GM19043 (cell line): Measurements from ENCODE around the gene BEST4.
"Not testable (repeated sequence)": the region's sequence is repeated elsewhere in the genome, so short reads cannot be mapped to it uniquely, and the experiment has no call there.

ENCODE experiments used
- ATAC-seq: cut with Tn5 transposase; IDR thresholded peaks from one replicate; pipeline ENCODE4 v1.9.1; 2021; ENCODE audit warnings: low read depth; ENCODE audit not compliant: unreplicated experiment

The BEST4 gene

DNA sequence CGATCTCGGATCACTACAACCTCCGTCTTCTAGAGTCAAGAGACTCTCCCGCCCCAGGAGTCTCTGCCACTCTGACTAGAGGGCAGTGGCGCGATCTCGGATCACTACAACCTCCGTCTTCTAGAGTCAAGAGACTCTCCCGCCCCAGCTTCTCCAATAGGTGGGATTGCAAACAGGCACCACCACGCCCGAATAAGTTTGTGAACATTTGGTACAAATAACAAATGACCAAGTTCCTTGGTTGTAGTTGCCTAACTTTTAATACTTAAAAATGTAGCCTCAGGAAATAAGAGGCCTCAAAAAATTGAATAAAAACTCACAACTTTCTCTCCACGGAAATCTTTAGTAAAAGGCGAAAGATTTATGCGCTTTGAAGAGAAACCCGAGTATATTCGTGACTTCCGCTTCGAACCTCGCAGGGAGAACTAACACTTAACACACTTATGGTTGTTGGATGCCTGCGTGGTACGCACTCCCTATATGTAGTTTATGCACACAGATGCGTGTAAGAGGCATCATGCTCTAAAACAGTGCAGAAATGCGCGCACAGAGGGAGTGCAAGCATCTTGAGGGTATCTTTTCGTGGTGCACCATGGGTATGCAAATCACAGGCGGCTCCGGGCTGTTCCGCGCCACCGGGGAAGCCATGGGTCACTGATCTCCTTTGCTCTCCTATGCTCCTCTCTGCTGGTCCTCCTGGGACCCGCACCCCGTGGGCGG, 31.8 kb upstream of the BEST4 start:
- ATAC-seq: peak; percentile 77

DNA sequence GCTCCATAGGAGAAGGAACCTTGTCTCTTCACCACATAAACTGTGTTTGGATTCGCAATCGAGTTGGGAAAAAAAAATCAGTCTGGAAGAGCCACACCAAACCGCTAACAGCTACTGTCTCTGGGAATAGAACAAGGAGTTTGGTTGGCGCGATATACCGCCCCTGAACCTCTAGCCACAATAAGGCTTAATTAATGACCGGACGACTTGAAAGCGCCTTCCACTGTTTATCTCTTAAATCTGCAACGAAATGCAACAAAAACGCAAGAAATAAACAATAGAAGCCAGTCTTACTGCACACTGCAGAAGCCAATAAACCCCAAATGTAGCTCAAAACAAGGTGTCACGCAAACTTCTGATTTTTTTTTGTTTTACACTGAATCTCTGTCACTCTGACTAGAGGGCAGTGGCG, 31.2 kb upstream of the BEST4 start:
- no peak for ATAC-seq

DNA sequence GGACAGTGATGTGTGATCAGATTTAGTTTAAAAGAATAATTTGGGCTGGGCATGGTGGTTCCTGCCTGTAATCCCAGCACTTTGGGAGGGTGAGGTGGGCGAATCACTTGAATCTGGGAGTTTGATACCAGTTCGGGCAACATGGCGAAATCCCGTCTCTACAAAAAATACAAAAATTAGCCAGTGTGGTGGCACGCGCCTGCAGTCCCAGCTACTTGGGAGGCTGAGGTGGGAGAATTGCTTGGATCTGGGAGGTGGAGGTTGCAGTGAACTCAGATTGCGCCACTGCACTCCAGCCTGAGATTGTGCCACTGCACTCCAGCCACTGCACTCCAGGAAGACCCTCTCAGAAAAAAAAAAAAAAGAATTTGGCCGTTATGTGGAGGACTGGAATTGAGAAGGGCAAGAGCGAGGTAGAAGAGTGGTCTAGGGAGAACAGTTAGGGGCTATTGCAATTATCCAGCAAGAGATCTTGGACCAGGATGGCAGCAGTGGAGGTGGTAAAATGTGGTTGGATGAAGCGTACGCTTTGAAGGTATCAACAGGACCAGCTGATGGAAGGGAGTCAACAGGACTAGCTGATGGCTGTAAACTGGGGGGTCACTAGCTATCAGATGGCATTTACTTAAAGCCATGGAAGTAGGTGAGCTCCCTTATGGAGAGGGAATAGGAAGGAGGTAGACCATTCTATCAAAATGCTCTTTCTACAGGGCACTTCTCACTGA, 30.0 kb upstream of the BEST4 start:
- no peak for ATAC-seq

DNA sequence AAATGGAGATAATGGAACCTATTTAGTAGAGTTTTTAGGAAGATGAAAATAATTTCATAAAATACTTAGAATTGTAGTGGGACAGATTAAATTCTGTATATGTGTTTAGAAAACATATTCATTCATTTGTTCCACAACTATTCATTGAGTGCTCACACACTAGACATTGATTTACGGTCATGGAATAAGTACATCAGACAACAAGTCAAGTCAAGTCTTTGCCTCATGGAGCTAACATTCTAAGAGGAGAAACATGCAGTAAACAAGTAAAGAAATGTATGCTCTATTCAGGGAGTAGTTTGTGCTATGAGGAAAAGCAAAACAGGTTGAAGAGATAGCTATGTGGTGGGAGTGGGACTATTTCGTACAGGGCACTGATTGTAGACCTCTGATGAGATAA, 29.3 kb upstream of the BEST4 start:
- no peak for ATAC-seq

DNA sequence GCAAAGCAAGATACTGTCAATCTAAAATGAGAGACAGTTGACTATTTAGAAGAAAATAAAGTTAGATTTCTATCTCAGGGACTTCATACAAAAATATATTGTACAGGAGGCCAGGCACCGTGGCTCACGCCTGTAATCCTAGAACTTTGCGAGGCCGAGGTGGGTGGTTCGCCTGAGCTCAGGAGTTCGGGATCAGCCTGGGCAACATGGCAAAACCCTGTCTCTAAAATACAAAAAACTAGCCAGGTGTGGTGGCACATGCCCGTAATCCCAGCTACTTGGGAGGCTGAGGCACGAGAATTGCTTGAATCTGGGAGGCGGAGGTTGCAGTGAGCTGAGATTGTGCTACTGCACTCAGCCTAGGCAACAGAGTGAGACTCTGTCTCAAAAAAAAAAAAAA, 28.0 kb upstream of the BEST4 start:
- not testable (repeated sequence) for ATAC-seq

DNA sequence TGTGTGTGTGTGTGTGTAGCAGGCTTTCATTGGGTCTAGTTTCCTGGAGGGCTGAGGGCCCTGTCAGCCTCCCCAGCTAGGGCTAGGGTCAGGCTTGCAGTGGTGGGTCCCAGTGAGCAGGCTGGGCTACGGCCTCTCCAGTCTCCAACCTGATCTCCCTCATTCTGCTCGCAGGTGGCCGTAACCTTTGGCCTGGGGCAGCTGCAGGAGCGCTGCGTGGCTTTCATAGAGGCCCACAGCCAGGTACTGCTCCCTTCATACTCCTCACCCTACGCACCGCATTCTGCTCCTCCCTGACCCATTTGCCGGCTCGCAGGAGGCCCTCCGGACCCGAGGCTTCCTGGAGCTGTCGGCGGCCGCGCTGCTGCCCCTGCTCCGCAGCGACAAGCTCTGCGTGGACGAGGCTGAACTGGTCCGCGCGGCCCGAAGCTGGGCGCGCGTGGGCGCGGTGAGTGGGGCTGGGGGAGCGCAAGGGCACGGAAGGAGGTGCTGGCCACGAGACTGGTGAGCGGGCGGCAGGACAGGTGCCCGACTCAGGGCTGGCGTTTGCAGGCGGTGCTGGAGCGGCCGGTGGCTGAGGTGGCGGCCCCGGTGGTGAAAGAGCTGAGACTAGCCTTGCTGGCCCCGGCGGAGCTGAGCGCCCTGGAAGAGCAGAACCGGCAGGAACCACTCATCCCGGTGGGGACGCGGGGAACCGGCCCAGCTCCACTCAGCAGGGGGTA, 25.0 kb upstream of the BEST4 start:
- ATAC-seq: no peak

DNA sequence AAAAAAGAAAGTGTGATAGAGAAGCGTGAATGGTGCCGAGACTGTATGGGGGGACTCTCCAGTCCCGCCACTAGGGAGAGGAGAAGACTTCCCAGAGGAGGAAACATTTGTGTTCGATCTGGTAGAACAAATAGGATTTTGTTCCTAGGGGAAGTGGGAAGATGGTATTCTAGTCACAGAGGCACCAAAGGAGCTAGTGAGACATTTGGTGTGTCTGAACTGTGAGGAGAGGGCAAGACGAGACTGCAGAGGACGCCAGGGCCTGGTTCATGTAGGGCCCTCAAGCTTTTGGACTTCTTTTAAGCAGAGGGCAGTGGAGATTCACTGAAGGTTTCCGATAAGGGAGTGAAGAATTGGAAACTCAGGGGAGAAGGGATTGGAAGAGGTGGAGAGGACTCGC, 23.3 kb upstream of the BEST4 start:
- ATAC-seq: no peak

DNA sequence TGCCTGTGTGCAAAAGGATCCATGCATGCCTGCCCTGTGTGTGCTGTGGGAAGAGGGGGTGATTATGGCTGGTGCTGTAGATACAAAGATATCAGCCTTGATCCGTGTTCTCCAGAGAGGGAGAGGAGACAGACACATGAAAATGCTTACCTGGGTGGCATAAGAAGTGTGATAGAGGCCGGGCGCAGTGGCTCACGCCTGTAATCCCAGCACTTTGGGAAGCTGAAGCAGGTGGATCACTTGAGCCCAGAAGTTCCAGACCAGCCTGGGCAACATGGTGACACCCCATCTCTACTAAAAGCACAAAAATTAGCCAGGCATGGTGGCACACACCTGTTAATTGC, 22.8 kb upstream of the BEST4 start:
- not testable (repeated sequence) for ATAC-seq

DNA sequence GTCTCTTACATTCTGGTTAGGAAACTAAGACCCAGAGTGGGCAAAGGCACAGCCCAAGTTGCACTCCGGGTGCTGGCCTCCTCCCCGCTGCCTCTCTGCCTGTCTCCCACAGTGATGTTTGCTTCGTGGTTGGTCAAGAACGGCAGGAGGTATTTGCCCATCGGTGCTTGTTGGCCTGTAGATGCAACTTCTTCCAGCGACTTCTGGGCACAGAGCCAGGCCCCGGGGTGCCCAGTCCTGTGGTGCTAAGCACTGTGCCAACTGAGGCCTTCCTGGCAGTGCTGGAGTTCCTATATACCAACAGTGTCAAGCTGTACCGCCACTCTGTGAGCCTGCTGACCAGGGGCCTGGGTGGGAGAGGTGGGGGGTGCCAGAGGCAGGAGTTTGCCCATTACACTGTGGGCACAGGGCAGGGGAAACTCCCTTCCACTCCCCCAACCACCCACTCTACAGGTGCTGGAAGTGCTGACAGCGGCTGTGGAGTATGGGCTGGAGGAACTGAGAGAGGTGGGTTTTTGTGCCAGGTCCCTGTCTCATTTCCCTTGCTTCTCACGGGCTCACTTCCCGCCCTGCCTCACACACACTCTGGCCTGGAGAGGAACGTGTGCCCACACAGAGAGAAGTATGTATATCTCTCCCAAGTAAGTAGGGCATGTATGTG, 22.3 kb upstream of the BEST4 start:
- ATAC-seq: no peak

DNA sequence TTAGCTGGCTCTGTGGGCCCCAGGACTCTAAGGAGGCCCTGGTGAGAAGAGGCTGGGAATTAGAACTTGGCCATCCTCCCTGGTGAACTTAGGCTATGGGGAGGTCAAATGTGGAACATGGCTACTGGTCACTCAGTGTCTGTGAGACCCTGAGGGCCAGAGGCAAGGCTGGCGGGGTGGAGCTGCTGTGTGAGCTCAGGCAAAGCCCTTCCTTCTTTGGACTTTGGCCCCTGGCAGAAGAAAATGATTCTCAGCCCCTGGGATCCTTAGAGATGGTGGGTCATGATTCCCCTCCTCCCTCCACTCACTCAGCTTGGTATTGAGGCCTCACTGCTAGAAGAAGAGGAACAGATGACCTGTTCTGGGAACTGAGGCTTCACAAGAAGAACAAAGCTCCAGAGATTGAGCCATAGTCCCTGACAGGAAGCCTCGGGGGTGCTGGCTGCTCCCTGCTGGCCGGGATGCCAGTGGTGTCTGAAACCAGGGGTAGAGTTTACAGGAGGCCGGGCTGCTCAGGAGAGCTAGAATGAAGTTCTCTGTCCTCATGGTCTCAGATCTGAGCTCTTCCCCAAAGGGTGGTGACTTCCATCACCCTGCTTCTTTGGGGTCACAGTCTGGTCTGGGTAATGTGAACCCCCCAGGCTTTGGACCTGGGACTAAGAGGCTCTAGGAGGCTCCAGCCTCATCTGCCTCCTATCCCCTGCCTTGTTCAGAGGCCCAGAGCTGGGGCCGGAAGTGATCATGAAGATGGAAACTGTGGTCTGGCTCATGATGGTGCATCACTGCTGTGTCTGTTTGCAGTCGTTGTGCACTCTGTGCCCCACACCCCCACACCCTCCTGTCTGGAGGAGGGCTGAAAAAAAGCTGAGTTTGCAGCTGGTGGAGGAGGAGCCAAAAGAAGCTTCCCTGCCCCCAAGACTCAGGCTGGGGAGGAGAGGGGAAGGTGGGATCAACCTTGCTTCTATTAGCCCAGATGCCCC, 21.3 kb upstream of the BEST4 start:
- no peak for ATAC-seq

DNA sequence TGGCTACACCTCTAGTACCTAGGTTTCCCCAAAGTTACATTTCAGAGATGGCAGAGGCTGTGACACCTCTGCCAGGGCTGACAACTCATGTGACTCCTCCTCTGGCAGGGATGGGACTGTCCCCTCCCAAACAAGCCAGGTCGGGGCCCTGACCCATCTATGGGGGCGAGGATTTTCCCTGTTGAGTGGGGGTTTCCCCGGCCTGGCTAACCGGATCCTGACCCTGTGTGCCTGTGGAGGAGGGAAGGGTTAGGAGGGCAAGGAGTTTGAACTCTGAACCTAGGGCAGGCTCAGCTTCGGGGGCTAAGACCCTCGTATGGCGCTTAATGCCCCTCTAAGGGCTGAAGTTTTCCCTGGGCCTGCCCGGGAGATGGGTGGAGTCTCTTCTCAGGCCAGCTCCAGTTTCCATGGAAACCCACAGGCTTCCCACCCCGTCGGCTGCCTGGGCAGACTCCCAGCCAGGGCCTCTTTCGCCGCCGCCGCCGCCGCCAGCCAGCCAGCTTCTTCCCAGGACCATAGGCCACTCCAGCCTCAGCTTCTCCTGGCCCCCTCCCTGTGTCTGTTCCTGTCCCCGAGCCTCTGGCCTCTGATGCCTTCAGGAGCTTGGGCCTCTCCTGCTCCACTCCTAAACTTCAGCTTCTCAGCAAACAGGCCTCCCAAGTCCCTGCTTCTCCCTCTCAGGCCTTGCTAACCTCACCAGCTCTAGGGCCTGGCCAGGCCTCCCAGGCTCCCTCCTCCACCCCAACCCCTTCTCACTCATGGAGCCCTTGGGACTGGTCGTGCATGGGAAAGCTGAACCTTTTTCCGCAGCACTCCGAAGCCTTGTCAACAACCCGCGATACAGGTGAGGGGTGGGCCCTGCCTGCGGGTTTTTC, 20.3 kb upstream of the BEST4 start, which contains the start of gene BTBD19:
TSS of gene BTBD19 (plus strand) at position 461 of the 875 bp plus-strand sequence. CDS start at position 759, 298 bp downstream.
- peak; percentile 15 for ATAC-seq

DNA sequence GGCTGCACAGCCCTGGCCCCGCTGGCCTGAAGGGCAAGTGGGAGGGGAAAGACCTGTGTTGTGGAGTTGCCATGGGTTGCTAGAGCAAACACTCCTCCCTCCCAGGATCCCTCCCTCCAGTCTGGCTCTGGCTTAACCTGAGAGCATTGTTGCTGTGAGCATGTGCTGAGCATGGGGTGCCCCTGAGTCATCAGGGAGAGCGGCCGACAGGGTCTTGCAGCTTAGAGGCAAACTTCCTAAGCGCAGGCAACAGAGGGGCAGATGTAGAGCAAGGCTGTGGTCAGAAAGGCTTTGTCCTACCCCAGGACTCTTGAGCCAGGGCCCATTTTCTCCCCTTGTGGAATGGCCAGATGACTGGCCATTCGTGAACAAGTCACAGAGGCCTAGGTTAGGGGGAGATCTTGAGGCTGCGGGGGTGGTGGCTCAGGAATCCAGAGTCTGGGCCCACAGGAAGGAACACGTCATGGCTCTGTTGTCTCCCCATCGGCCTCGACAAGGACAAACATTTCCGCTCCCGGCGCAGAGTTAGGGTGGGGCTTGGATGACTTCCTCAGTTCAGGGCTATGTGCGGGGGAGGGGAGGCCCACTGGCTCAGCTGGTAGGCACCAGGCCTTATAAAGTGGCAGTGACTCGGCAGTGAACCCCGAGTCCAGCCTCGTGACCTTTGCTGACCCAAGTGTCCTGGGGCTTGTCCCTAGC, 19.5 kb upstream of the BEST4 start:
- peak; percentile 36 for ATAC-seq

DNA sequence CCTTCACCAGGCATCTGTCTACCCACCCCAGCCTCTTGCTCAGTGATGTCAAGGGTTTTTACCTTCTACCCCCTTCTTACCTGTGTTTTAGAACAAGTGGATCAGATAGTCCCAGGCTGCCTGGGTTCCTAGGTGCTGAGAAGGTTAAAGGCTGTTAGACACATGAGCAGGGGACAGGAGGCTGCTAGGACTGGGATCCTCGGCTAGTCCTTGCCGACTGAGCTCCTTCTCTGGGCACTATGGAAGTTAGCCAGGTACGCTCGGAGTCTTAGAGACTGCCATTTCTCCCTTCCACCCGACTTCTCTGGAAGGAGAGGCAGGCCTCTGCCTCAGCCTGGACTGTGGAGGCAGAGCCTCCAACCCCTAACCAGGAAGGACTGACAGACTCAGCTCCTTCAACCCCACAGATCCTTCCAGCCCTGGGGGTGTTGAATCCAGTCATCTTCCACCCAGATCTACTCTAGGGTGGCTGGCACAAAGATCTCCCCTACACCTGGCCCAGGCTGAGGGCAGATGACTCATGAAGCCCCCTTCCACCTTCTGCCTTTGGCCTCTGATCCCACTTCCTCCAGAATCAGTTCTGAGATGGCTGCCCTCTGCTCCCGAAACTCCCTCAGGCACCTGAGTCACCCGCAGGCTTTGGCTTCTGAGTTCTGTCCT, 18.9 kb upstream of the BEST4 start, which contains the start of gene DYNLT4:
TSS of gene DYNLT4 (minus strand) at position 648 of the 660 bp plus-strand sequence. CDS start 683 bp downstream, outside the sequence.
- ATAC-seq: no peak

DNA sequence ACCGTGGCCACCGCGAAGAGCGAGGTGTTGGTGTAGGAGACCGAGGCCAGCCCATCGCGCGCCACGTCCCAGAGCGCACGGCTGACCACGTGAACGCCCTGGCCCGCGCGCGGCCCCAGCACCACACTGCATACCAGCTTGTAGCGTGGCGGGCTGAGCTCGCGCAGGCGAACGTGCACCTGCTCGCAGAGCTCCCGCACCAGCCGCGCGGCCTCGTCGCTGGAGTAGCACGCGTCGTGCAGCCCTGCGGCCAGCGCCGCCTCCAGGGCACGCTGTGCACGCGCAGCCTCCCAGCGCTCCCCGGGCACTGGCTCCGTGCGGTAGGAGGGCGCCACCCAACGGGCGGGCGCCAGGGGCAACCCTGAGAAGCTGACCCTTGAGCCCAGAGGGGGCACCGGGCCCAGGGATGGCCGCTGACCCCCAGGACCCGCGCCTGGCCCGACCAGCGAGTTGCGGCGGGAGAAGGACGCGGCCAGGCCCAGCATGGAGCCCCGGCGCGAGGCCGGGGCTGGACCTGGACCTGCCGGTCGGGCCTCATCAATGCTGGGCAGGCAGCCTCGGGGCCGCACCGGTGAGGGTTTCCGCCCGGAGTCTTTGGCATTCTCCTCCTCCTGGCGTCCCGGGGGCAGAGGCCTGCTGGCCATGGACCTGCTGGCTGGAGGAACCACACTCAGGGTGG, 18.2 kb upstream of the BEST4 start:
- ATAC-seq: no peak

DNA sequence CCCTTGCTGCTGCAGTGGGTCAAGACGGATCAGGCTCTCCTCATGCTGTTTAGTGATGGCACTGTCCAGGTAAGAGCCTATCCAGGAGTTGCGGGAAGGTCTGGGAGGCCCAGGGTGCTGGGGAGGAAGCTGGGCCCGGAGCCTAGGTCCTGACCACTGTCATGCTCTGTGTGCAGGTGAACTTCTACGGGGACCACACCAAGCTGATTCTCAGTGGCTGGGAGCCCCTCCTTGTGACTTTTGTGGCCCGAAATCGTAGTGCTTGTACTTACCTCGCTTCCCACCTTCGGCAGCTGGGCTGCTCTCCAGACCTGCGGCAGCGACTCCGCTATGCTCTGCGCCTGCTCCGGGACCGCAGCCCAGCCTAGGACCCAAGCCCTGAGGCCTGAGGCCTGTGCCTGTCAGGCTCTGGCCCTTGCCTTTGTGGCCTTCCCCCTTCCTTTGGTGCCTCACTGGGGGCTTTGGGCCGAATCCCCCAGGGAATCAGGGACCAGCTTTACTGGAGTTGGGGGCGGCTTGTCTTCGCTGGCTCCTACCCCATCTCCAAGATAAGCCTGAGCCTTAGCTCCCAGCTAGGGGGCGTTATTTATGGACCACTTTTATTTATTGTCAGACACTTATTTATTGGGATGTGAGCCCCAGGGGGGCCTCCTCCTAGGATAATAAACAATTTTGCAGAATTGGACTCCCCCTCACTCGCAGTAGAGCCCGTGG, 17.5 kb upstream of the BEST4 start:
- ATAC-seq: no peak

DNA sequence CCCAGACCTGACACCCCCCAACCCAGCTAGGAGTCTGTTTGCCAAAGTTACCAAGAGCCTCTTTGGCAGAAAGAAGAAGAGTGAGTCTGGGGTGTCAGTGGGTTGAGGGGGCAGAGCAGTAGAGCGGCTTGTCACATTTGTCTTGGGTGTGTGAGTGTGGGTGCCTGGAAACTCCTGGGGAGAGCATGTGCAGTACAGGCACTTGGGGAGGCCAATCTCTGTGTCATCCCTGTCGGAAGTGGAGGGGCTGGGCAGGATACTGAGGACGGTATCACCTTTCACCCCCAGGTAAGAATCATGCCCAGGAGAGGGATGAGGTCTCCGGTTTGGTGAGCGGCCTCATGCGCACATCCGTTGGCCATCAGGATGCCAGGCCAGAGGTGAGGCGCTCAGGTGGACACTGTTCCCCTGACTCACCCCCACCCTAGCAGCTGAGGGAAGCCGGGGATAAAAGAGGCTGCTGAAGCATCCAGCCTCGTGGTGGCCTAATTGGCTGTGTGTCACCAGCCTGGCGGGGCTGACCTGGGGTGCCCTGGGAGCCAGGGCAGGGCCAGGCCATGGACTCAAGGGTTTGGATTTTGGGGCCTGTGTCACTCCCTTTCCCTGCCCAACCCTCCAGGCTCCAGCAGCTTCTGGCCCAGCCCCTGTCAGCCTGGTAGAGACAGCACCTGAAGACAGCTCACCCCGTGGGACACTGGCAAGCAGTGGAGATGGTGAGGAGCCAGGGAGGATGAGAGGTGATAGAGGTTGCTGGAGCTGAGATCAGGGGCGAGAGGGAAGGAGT, 15.5 kb upstream of the BEST4 start:
- no peak for ATAC-seq
